ENCODE results near the gene CBL.

DNA sequence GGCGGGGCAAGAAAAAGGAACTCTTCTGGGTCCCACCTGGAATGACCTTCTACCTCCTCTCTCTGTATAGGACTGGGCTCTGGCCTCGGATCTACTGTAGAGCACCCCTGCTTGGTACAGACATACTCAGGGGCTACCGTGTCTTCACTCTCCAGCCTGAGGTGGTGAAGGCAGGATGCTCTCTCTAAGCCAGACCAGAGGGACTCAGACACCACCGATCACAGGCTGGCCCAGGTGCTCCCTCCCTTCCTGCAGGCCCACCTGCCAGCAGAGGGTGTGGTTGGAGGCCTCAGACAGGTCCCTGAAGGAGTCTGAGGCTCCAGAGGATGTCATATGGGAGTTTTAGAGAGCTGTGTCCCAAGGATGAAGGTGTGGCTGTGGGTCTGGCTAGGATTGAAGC lies 16.7 kb upstream of the CBL start:
- TF ChIP-seq, protein P1, sequence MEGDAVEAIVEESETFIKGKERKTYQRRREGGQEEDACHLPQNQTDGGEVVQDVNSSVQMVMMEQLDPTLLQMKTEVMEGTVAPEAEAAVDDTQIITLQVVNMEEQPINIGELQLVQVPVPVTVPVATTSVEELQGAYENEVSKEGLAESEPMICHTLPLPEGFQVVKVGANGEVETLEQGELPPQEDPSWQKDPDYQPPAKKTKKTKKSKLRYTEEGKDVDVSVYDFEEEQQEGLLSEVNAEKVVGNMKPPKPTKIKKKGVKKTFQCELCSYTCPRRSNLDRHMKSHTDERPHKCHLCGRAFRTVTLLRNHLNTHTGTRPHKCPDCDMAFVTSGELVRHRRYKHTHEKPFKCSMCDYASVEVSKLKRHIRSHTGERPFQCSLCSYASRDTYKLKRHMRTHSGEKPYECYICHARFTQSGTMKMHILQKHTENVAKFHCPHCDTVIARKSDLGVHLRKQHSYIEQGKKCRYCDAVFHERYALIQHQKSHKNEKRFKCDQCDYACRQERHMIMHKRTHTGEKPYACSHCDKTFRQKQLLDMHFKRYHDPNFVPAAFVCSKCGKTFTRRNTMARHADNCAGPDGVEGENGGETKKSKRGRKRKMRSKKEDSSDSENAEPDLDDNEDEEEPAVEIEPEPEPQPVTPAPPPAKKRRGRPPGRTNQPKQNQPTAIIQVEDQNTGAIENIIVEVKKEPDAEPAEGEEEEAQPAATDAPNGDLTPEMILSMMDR (conservative IDR thresholded peaks at IDR 0.05; ENCODE audit: low read length), result no peak
- TF ChIP-seq EZH2phosphoT487 (IDR thresholded peaks at IDR 0.05; ENCODE audit: borderline replicate concordance, low read depth, low read length), result no peak
